ENCODE data around the gene PHF12. TPM values are rescaled to one million over a fixed set of nuclear protein-coding genes. Genes with fewer than 3 reads are reported as not detected.

PHF12 gene
- total and polyA plus RNA-seq, 2 of the 4 experiments (the other 2 are of a cell fraction): 24.4 to 25.6 TPM

GRCh38 chr17:28916302-28916934, 34.9 kb downstream of the PHF12 start:
- Histone ChIP-seq H3K23ac (ENCODE audit: low read depth, low read length) (no peak overlapping the region), H3K9me1 (ENCODE audit: insufficient read depth, low read length) (no peaks in the 10 kb centered on the region), H4K5ac (ENCODE audit: low read depth, low read length) (no peak overlapping the region), H3K18ac (ENCODE audit: low read depth, low read length) (no peak overlapping the region), H3K27me3 (ENCODE audit: control insufficient read depth, insufficient read depth, low read length) (no peaks in the 10 kb centered on the region), H4K20me1 (ENCODE audit: insufficient read depth, low read length) (peaks cover 21% of the 10 kb centered on the region; the same call in 1 of the 2 replicates), H3K4ac (ENCODE audit: low read depth, low read length) (no peak overlapping the region), H2BK15ac (ENCODE audit: low read depth, low read length) (no peak overlapping the region), H2AFZ (replicated peaks; ENCODE audit: low read length, poor library complexity) (no peak overlapping the region), H3K9ac (ENCODE audit: low read depth, low read length) (no peak overlapping the region), H3K27ac (ENCODE audit: insufficient read depth, low read length) (no peak overlapping the region), H3K4me1 (ENCODE audit: control insufficient read depth, insufficient read depth, low read length) (no peaks in the 10 kb centered on the region), H2AK5ac (ENCODE audit: low read depth, low read length) (no peak overlapping the region), H3K36me3 (ENCODE audit: control insufficient read depth, insufficient read depth, low read length) (peaks cover 67% of the 10 kb centered on the region), H3K4me2 (ENCODE audit: low read depth, low read length) (no peak overlapping the region), H2BK120ac (ENCODE audit: low read depth, low read length) (no peak overlapping the region), H3K4me3 (ENCODE audit: insufficient read depth, low read depth, low read length) (no peak overlapping the region), H4K91ac (ENCODE audit: insufficient read depth, low read depth, low read length) (no peak overlapping the region), H2AK9ac (replicated peaks; ENCODE audit: low read depth, low read length, poor library complexity) (no peak overlapping the region), H3K79me1 (ENCODE audit: low read depth in 1 of 2, low read length in 2 of 2) (peaks cover 39 to 52% of the 10 kb centered on the region in 2 experiments), H3K14ac (replicated peaks; ENCODE audit: low read depth, low read length) (no peak overlapping the region), H2BK20ac (ENCODE audit: low read depth, low read length) (no peak overlapping the region), H4K8ac (ENCODE audit: low read depth in 2 of 2, low read length in 2 of 2) (no peak overlapping the region), H2BK5ac (ENCODE audit: low read depth, low read length, poor library complexity, severe bottlenecking) (no peak overlapping the region), H3K9me3 (ENCODE audit: control insufficient read depth, insufficient read depth, low read length) (no peaks in the 10 kb centered on the region), H3K56ac (ENCODE audit: extremely low read depth, insufficient read depth, low read length) (no peak overlapping the region)
- WGBS, 2 experiments (ENCODE audit: extremely low coverage in 2 of 2, insufficient read length in 1 of 2): 80% methylated on average over 4 of the region's 6 CpGs; no CpG with 5 or more reads in 1 of the 2 experiments
- ChIA-PET POLR2A (ENCODE audit: unreplicated experiment) (interaction anchor here (0.5 kb wide), 2 partner anchors 8 to 42 kb away, joined by 3 read pairs; no protein-coding TSS in a partner anchor), CTCF (interaction anchor here (0.6 to 1.6 kb wide), 2 partner anchors 27 to 190 kb away, joined by 3 to 6 read pairs; no protein-coding TSS in a partner anchor)
- BruUV-seq (replicated peaks): no TSS peak
- dilution Hi-C loops (cut with HindIII; ENCODE audit: low sequenced_read_pairs, unreplicated experiment): no loop called here
- in situ Hi-C loops (cut with MboI; ENCODE audit: low sequenced_read_pairs): no loop called here
- intact Hi-C loops (cut with micrococcal nuclease): loop anchor here (1.0 kb wide), 1 partner anchor 190 kb away; the partner anchor contains the start of gene TLCD1
- ATAC-seq (ENCODE audit: low read depth) (peak; percentile 78), DNase-seq (peak; percentile 43)
- TF ChIP-seq CHD1 (IDR thresholded peaks at IDR 0.05; ENCODE audit: low read depth, low read length): no peak
- TF ChIP-seq CTCF (conservative IDR thresholded peaks at IDR 0.05; ENCODE audit: low read depth, low read length): peak; percentile 50
- TF ChIP-seq MAFK (IDR thresholded peaks at IDR 0.05; ENCODE audit: low read depth, low read length): no peak
- TF ChIP-seq SMC3 (IDR thresholded peaks at IDR 0.05; ENCODE audit: low read depth, low read length): peak; percentile 43; the same call in 1 of the 2 replicates
- TF ChIP-seq RAD21 (IDR thresholded peaks at IDR 0.05; ENCODE audit: low read length): peak; percentile 46
